CD4-positive, alpha-beta T cell treated with Interleukin-2 at 100 ng/mL for 4 hours (primary cell): ENCODE results near the gene PSMB9.

Experiments used
- DNase-seq: peaks from one replicate; pipeline ENCODE4 v3.0.0-alpha.2; 2020; ENCODE audit warnings: low spot score

Gene PSMB9

GRCh38 chr6:32840604-32841246 is 13.3 kb upstream of the PSMB9 start:
- DNase-seq = no peak

GRCh38 chr6:32842021-32842650 is 11.9 kb upstream of the PSMB9 start:
- DNase-seq = no peak

- DNase-seq = no peak
These were observed 11.3 kb upstream of the PSMB9 start for GRCh38 chr6:32842690-32843089.

GRCh38 chr6:32843331-32843978 is 10.5 kb upstream of the PSMB9 start:
- no peak for DNase-seq

GRCh38 chr6:32843979-32844838 is 9.8 kb upstream of the PSMB9 start, which contains the start of gene PSMB8:
TSS of gene PSMB8 (minus strand) at chr6:32844047. CDS start at chr6:32843996, 51 bp downstream.
- DNase-seq = peak; percentile 98

GRCh38 chr6:32844839-32845383 is 9.1 kb upstream of the PSMB9 start:
- DNase-seq = no peak

- DNase-seq = no peak
These were observed 8.6 kb upstream of the PSMB9 start for GRCh38 chr6:32845384-32845884.

GRCh38 chr6:32847004-32847403 is 7.0 kb upstream of the PSMB9 start:
- DNase-seq = no peak

- DNase-seq = no peak
These were observed 6.2 kb upstream of the PSMB9 start for GRCh38 chr6:32847795-32848194.

GRCh38 chr6:32849126-32849525 is 4.9 kb upstream of the PSMB9 start:
- no peak for DNase-seq

GRCh38 chr6:32851025-32851424 is 3.0 kb upstream of the PSMB9 start:
- DNase-seq = no peak

- DNase-seq = no peak
These were observed 1.8 kb upstream of the PSMB9 start for GRCh38 chr6:32852018-32852843.

- peak; percentile 58 for DNase-seq
These were observed 1.0 kb upstream of the PSMB9 start for GRCh38 chr6:32852844-32853540.

GRCh38 chr6:32854376-32855178 is 585 bp downstream of the PSMB9 start:
- peak; percentile 58 for DNase-seq

GRCh38 chr6:32855467-32856174 is 1.6 kb downstream of the PSMB9 start:
- DNase-seq = no peak

GRCh38 chr6:32857156-32857891 is 3.3 kb downstream of the PSMB9 start:
- DNase-seq = no peak

- DNase-seq = no peak
These were observed 4.2 kb downstream of the PSMB9 start for GRCh38 chr6:32858194-32858593.

GRCh38 chr6:32860674-32861073 is 6.7 kb downstream of the PSMB9 start:
- DNase-seq = no peak
